Erythroblast (primary cell): ENCODE results near the gene RAI14.

Experiments
- GATA1 ChIP-seq: IDR thresholded peaks from 2 replicates; pipeline ENCODE4 v1.6.1; 2011; ENCODE audit warnings: low read depth, mild to moderate bottlenecking, control low read depth, low read length, moderate library complexity
- POLR2A ChIP-seq: IDR thresholded peaks from 2 replicates; pipeline ENCODE4 v1.6.1; 2011; ENCODE audit warnings: mild to moderate bottlenecking, low read length

- TF ChIP-seq POLR2A (no peak), GATA1 (no peak)
Measured at GRCh38 chr5:34632807-34633422, 23.2 kb upstream of the RAI14 start.
